Epithelial cell of esophagus (primary cell): ENCODE results near the gene GSG1L.
A peak's percentile ranks its signal among the peaks of the same experiment; 100 is the strongest.

Source experiments
- DNase-seq: peaks from one replicate; pipeline ENCODE4 v3.0.0; 2010; ENCODE audit warnings: low read depth
- H3K4me3 ChIP-seq: 2 replicates; pipeline ENCODE4 v1.5.1; 2011; ENCODE audit warnings: mild to moderate bottlenecking, low read length, control low read depth
- TF ChIP-seq, protein P1 (sequence below): IDR thresholded peaks from 2 replicates; pipeline ENCODE4 v1.5.1; 2011; ENCODE audit warnings: low read depth, mild to moderate bottlenecking, low read length, control low read depth, inconsistent platforms; ENCODE audit not compliant: insufficient read depth; ENCODE audit errors: missing control alignments

Gene GSG1L

DNA sequence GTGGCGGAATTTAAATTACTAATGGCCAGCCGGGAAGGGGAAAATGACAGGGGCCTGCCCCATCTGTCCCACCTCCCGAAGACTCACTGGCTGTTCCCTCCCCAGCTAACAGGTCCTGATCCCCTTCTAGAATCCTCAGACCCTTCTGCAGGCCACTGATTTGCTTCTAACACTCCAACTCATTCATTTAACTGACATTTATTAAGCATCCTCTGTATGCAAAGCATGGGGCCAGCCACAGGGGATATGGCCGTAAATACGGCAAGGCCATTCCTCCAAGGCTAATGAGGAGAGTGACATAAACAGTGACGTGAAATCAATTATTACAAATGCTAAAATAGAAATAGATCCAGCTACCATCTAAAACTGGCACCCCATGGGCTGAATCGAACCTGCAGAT lies 195.3 kb downstream of the GSG1L start:
- TF ChIP-seq, protein P1, sequence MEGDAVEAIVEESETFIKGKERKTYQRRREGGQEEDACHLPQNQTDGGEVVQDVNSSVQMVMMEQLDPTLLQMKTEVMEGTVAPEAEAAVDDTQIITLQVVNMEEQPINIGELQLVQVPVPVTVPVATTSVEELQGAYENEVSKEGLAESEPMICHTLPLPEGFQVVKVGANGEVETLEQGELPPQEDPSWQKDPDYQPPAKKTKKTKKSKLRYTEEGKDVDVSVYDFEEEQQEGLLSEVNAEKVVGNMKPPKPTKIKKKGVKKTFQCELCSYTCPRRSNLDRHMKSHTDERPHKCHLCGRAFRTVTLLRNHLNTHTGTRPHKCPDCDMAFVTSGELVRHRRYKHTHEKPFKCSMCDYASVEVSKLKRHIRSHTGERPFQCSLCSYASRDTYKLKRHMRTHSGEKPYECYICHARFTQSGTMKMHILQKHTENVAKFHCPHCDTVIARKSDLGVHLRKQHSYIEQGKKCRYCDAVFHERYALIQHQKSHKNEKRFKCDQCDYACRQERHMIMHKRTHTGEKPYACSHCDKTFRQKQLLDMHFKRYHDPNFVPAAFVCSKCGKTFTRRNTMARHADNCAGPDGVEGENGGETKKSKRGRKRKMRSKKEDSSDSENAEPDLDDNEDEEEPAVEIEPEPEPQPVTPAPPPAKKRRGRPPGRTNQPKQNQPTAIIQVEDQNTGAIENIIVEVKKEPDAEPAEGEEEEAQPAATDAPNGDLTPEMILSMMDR, result no peak
- DNase-seq, result no peak
- no peak overlapping the region for H3K4me3 ChIP-seq

DNA sequence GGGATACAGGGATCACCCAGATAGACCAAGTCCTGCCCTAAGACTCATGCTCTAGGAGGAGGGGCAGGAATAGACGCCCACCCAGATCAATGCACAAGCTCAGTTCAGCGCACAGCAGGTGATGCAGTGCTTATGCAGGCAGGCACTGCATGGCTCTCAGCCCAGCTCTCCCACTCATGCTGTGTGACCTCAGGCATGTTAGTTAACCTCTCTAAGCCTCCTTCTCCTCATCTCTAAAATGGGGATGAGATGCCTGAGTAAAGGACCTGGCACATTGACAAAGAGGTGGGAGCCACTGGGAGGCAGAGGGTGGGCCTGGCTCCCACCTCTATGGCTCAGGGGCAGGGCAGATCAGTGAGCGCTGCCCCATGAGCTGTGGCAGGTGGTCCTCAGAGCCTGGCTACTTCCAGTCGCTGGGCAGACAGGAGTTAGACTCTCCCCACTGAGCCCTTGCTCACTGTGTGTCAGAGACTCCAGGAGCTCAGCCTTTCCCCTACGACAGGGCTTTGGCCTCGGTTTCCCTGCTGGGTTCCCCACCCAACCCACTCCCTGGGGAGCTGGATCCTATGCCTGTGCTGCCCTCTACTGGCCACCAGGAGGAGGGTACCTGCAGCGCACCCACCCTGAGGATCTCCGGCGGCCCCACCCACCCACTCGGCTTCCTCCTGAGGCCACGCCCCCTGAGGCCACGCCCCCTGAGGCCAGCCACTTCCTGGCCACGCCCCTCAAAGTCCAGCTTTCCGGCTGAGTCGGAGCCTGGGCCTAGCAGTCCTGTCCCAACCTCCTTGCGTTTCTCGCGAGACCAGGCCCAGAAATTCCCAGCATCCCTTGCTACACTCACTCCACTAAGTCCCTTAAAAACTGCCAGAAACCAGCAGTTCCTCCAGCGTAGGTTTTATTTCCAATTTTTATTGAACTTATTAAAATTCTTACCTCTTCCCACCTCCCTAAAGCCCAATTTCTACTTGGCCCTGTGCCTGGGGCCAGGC lies 196.1 kb downstream of the GSG1L start:
- peak; percentile 23 for DNase-seq
- TF ChIP-seq, protein P1, result peak; percentile 21
- no peak overlapping the region for H3K4me3 ChIP-seq

DNA sequence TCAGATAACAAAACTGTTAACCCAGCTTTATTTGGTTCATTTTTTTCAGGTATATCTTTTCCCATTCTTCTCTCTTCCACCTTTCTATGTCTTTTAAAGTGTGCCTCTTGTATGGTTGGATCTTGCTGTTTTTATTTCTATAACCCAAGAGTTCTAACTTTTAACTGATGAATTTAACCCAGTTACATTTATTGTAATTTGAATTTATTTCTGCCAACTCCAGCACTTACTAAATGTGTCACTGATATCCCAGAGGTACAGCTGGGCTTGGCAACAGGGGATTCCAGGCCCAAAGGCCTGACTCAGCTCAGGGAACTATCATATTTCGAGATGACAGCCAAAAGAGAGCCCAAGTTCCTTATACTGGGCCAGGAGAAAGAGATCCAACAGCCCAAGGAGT lies 200.1 kb downstream of the GSG1L start:
- TF ChIP-seq, protein P1, result no peak
- DNase-seq, result no peak

DNA sequence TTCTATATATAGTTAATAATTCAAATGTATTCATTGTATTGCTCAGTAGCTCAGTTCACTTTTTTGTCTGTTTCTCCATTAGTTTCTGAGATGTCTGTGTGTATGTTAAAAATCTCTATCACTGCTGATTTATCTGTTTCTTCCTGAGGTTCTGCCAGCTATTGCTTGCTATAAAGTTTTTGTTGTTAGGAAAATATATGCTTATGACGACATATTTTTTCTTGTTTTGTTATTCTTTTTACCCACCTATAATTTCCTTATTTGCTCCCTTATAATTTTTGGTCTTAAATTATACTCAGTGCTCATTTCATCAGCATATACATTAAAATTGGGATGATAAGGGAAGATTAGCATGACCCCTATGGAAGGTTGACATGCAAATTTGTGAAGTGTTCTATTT lies 200.6 kb downstream of the GSG1L start:
- H3K4me3 ChIP-seq, result no peak overlapping the region
- DNase-seq, result no peak
- TF ChIP-seq, protein P1, result no peak

More for the DNA sequence above, 200.1 kb downstream of the GSG1L start:
- no peak overlapping the region for H3K4me3 ChIP-seq

DNA sequence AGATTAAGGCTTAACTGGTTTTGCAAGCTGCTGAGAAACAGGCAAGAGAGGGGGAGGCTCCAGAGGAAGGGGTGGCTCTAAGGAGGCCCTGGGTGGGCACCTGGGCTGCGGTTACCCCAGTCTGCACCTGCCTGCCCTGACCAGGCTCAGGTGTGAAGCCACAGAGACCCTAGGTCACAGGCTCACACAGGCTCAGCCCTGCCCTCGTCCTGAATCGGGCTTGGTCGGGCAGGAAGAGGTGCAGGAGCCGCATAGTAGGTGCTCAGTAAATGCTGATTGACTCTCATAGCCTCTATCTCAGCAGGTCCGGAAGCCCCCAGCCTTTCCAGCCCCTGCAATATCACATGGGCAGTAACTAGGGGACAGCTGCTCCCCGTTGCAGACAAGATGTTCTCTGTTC lies 203.4 kb downstream of the GSG1L start:
- H3K4me3 ChIP-seq, result no peak overlapping the region
- TF ChIP-seq, protein P1, result no peak
- no peak for DNase-seq

DNA sequence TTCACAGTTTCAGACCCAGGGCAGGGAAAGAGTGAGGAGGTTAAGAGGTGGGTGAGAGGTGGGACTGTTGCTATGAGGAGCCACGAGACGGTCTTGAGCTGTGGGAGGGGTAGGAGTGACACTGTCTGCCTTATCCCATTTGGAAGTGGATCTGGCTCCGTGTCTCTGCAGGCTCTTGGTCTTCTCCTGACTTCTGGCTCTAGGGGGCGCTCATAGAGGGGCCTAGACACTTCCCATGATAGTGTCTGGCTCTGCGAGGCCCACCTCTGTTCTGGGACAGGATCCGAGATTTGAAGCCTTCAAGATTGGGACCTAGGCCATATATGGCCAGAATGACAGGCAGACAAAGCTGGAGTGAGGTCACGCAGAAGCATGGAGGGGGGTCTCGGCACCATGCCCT lies 204.5 kb downstream of the GSG1L start:
- H3K4me3 ChIP-seq, result no peak overlapping the region
- DNase-seq, result no peak
- TF ChIP-seq, protein P1, result no peak
